Hepatocyte (in vitro differentiated cells): ENCODE results near the gene TGIF2. TPM values are rescaled to one million over a fixed set of nuclear protein-coding genes. Genes with fewer than 3 reads are reported as not detected.

Source experiments
- DNase-seq: peaks from one replicate; pipeline ENCODE4 v3.0.0-alpha.2; 2016; ENCODE audit warnings: low spot score
- H2AFZ ChIP-seq: fragments of 200-600 bp; sonication (generic); 2 replicates; pipeline ENCODE4 v1.6.0; 2016; ENCODE audit warnings: antibody characterized with exemption, mild to moderate bottlenecking
- H3K27ac ChIP-seq: fragments of 200-600 bp; sonication (generic); 2 replicates; pipeline ENCODE4 v1.5.1; 2016; ENCODE audit warnings: mild to moderate bottlenecking
- H3K27me3 ChIP-seq: fragments of 200-600 bp; sonication (generic); 2 replicates; pipeline ENCODE4 v1.6.1; 2016
- H3K36me3 ChIP-seq: fragments of 200-600 bp; sonication (generic); replicated peaks from 2 replicates; pipeline ENCODE4 v1.5.1; 2016; ENCODE audit warnings: low read depth; ENCODE audit not compliant: insufficient read depth
- H3K4me1 ChIP-seq: fragments of 200-600 bp; sonication (generic); 2 replicates; pipeline ENCODE4 v1.5.1; 2016; ENCODE audit warnings: mild to moderate bottlenecking, moderate library complexity; ENCODE audit not compliant: insufficient read depth
- H3K4me2 ChIP-seq: fragments of 200-600 bp; sonication (generic); 2 replicates; pipeline ENCODE4 v1.6.0; 2016
- H3K4me3 ChIP-seq: fragments of 200-600 bp; sonication (generic); 2 replicates; pipeline ENCODE4 v1.5.1; 2016; ENCODE audit warnings: mild to moderate bottlenecking
- H3K79me2 ChIP-seq: fragments of 200-600 bp; sonication (generic); 2 replicates; pipeline ENCODE4 v1.6.0; 2017; ENCODE audit warnings: mild to moderate bottlenecking
- H3K9me2 ChIP-seq: fragments of 200-600 bp; sonication (generic); replicated peaks from 2 replicates; pipeline ENCODE4 v1.6.0; 2017; ENCODE audit warnings: mild to moderate bottlenecking; ENCODE audit not compliant: insufficient read depth
- H3K9me3 ChIP-seq: fragments of 200-600 bp; sonication (generic); 2 replicates; pipeline ENCODE4 v1.5.1; 2016; ENCODE audit warnings: low read depth, mild to moderate bottlenecking
- H4K20me1 ChIP-seq: fragments of 200-600 bp; sonication (generic); 2 replicates; pipeline ENCODE4 v1.6.0; 2016; ENCODE audit warnings: mild to moderate bottlenecking; ENCODE audit not compliant: insufficient read depth, poor library complexity, severe bottlenecking
- EZH2 ChIP-seq: fragments of 200-600 bp; sonication (generic); IDR thresholded peaks from 2 replicates; pipeline ENCODE4 v1.6.1; 2016; ENCODE audit warnings: antibody characterized with exemption, mild to moderate bottlenecking, borderline replicate concordance
- EZH2phosphoT487 ChIP-seq: fragments of 200-600 bp; sonication (generic); IDR thresholded peaks from one replicate; pipeline ENCODE4 v1.6.1; 2018; ENCODE audit warnings: antibody characterized with exemption, mild to moderate bottlenecking, low read depth, moderate library complexity; ENCODE audit not compliant: unreplicated experiment, severe bottlenecking
- WGBS: methylation state at CpG from one replicate; pipeline ENCODE4 v1.1.6; 2016; ENCODE audit warnings: low lambda C conversion rate; ENCODE audit errors: missing lambda C conversion rate; 5-methylcytosine and 5-hydroxymethylcytosine counted together
- polyA plus RNA-seq: library from polyadenylated mRNA; unstranded; fragments of >200 nt; fragmentation: Nextera tagmentation; extraction: Ambion mirVana; gene quantifications from 2 replicates; pipeline ENCODE4 v1.2.1, GENCODE V29; 2016
- total RNA-seq: library from RNA; depleted of rRNA; stranded (reverse); fragments of >200 nt; gene quantifications from 2 replicates; pipeline ENCODE4 v1.2.3, GENCODE V29; 2014
- TF ChIP-seq, protein P1 (sequence below): fragments of 200-600 bp; sonication (generic); IDR thresholded peaks from 2 replicates; pipeline ENCODE4 v1.5.1; 2016; ENCODE audit warnings: antibody characterized with exemption, mild to moderate bottlenecking; ENCODE audit not compliant: poor library complexity

The TGIF2 gene
- total and polyA plus RNA-seq, 2 experiments from 2014 or later: 30.6 to 38.5 TPM

DNA sequence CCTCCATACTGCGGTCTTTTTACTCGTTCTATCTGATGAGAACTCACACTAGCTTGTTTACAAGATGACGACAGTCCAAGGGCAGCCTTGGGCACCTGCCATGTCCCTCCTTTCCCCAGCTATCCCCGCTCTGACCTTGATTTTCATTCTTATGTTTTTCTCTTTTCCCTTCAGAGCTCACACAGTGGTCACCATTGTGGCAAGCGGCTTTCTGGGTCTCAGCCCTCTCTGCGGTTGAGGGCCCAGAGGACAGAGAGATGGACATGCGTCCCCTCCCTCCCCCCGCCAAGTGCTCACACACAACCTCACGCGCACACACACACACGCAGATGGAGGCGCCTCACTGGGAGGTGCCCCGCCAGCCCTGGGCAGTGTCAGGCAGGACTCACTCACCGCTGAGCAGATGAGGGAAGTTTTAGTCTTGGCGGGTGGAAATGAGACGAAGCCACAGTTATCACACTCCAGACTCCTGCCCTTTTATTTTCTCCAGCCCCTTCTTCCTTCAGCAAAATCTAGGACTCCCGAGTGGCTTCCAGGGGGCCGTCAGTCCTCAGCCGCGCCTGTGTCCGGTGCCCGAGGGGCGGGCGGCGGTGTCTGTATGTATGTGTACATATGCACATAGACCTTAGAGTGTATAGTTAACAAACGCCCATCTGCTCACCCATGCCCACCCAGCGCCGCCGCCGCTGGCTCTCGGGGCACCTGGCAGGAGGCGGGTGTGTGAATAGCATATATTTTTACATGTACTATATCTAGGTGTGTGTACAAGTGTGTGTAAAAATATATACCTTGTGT is 45.9 kb upstream of the TGIF2 start:
- Histone ChIP-seq H3K4me2 (no peak overlapping the region), H3K9me2 (no peaks in the 10 kb centered on the region), H3K4me3 (no peak overlapping the region), H3K9me3 (no peaks in the 10 kb centered on the region), H3K79me2 (peaks cover 4% of the 10 kb centered on the region), H3K4me1 (no peaks in the 10 kb centered on the region), H3K36me3 (no peaks in the 10 kb centered on the region), H4K20me1 (no peaks in the 10 kb centered on the region), H3K27ac (no peak overlapping the region), H3K27me3 (no peaks in the 10 kb centered on the region), H2AFZ (no peak overlapping the region)
- TF ChIP-seq EZH2phosphoT487: no peak
- TF ChIP-seq, protein P1, sequence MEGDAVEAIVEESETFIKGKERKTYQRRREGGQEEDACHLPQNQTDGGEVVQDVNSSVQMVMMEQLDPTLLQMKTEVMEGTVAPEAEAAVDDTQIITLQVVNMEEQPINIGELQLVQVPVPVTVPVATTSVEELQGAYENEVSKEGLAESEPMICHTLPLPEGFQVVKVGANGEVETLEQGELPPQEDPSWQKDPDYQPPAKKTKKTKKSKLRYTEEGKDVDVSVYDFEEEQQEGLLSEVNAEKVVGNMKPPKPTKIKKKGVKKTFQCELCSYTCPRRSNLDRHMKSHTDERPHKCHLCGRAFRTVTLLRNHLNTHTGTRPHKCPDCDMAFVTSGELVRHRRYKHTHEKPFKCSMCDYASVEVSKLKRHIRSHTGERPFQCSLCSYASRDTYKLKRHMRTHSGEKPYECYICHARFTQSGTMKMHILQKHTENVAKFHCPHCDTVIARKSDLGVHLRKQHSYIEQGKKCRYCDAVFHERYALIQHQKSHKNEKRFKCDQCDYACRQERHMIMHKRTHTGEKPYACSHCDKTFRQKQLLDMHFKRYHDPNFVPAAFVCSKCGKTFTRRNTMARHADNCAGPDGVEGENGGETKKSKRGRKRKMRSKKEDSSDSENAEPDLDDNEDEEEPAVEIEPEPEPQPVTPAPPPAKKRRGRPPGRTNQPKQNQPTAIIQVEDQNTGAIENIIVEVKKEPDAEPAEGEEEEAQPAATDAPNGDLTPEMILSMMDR: no peak
- no peak for TF ChIP-seq EZH2
- DNase-seq: no peak
- 94% methylated on average over 32 of the region's 32 CpGs for WGBS

DNA sequence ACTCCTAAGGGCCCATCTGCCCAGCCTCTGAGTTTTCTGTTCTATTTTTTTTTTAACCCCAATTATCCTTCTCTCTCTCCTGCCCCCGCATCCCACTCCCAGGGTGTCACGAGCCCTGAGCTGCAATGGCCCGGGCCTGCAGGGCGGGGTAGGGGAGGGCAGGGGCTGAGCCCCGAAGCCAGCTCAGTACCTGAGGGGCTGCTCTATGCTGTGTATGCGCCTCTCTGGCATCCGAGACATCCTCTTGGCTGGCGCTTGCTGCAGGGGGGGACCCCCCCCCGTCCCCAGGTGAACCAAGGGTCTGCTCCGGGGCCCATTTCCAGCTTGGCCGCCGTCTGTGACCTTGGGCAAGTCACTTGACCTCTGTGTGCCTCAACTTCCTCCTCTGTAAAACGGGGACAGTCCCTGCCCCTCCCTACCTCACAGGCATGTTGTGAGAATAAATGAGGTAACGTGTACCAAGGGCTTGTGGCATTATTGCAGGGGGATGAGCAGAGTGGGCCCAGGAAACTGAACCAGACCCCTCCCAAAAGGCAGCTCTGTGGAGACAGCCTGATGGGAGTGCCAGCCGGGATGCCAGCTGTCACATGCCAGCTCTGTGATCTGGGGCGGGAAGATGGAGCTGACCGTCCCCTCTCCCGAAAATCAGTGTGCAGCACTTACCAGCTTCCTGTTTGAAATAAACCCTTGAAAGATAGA is 45.1 kb upstream of the TGIF2 start:
- no peaks in the 10 kb centered on the region for H3K4me1 ChIP-seq
- no peak for DNase-seq
- H3K9me2 ChIP-seq: no peaks in the 10 kb centered on the region
- H3K36me3 ChIP-seq: no peaks in the 10 kb centered on the region
- 94% methylated on average over 9 of the region's 18 CpGs for WGBS
- peaks cover 4% of the 10 kb centered on the region for H3K79me2 ChIP-seq
- H3K4me2 ChIP-seq: no peak overlapping the region
- no peaks in the 10 kb centered on the region for H3K27me3 ChIP-seq
- H3K9me3 ChIP-seq: no peaks in the 10 kb centered on the region
- TF ChIP-seq, protein P1: no peak
- TF ChIP-seq EZH2phosphoT487 (no peak), EZH2 (no peak)
- H3K4me3 ChIP-seq: no peak overlapping the region
- H2AFZ ChIP-seq: no peak overlapping the region
- H3K27ac ChIP-seq: no peak overlapping the region
- H4K20me1 ChIP-seq: no peaks in the 10 kb centered on the region

DNA sequence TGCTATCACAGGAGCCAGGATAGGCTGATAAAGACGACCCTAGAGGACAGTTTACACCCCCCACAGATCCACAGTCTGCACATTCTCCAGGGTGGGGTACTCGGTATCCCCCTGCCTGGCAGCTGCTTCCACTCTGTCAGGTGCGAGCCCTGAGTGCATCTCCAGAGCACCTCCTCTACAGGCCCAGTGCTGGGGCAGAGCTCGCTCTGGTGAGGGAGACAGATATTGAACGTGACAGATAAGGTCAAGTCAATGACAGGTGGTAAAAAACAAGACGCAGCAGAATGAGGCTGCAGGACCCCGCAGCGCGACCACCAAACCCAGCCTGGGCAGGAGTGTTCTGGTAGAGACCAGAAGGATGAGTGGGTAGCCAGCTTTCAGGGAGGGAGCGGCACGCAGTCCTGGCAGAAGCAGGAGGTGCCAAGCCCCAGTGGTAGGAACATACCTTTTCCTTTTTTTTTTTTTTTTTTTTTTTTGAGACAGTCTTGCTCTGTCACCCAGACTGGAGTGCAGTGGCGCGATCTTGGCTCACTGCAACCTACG is 44.5 kb upstream of the TGIF2 start:
- no peak overlapping the region for H3K4me3 ChIP-seq
- peaks cover under 1% of the 10 kb centered on the region for H3K79me2 ChIP-seq
- no peak overlapping the region for H3K27ac ChIP-seq
- H3K4me2 ChIP-seq: no peak overlapping the region
- no peaks in the 10 kb centered on the region for H3K9me3 ChIP-seq
- no peak overlapping the region for H2AFZ ChIP-seq
- DNase-seq: no peak
- H4K20me1 ChIP-seq: no peaks in the 10 kb centered on the region
- TF ChIP-seq EZH2 (no peak), EZH2phosphoT487 (no peak)
- TF ChIP-seq, protein P1: no peak
- no peaks in the 10 kb centered on the region for H3K27me3 ChIP-seq
- no peaks in the 10 kb centered on the region for H3K4me1 ChIP-seq
- no peaks in the 10 kb centered on the region for H3K36me3 ChIP-seq
- WGBS: 92% methylated on average over 14 of the region's 14 CpGs
- no peaks in the 10 kb centered on the region for H3K9me2 ChIP-seq
